Activated CD8-positive, alpha-beta memory T cell treated with anti-CD3 and anti-CD28 coated beads, Interleukin-2, amount 10 ng/mL, durations not matched to agents 7 days and 5 days (primary cell): ENCODE data around the gene DLG2. TPM values are rescaled to one million over a fixed set of nuclear protein-coding genes. Genes with fewer than 3 reads are reported as not detected.

Source experiments
- ATAC-seq: fragments of 150-1000 bp; cut with Tn5 transposase; one replicate; pipeline ENCODE4 v1.10.0; 2021; ENCODE audit warnings: moderate library complexity
- CTCF ChIA-PET: fragments of 350-600 bp; sonication (Branson Sonifier 250); formaldehyde crosslinking; loops from one replicate; lab custom pipeline; 2021; ENCODE audit warnings: antibody characterized with exemption; lab: Charles Lee
- DNase-seq: peaks from one replicate; pipeline ENCODE4 v3.0.0-alpha.2; 2020
- H3K27ac Mint-ChIP-seq: one replicate; pipeline ENCODE4 v1.8.0; 2021; ENCODE audit warnings: mild to moderate bottlenecking, mixed read lengths
- H3K27me3 Mint-ChIP-seq: one replicate; pipeline ENCODE4 v1.8.0; 2021; ENCODE audit warnings: mixed read lengths
- H3K36me3 Mint-ChIP-seq: one replicate; pipeline ENCODE4 v1.8.0; 2021; ENCODE audit warnings: mild to moderate bottlenecking, mixed read lengths
- H3K4me1 Mint-ChIP-seq: one replicate; pipeline ENCODE4 v1.8.0; 2021; ENCODE audit warnings: mixed read lengths
- H3K4me3 Mint-ChIP-seq: one replicate; pipeline ENCODE4 v1.8.0; 2021; ENCODE audit warnings: mild to moderate bottlenecking, moderate library complexity, mixed read lengths
- H3K9me3 Mint-ChIP-seq: one replicate; pipeline ENCODE4 v1.8.0; 2022; ENCODE audit warnings: low read depth, mixed read lengths
- total RNA-seq, 2 experiments: library from RNA; stranded (reverse); gene quantifications; one replicate each; pipeline ENCODE4 v1.2.3, GENCODE V29; 2021

Gene DLG2
- total RNA-seq, 2 experiments from 2014 or later = 1.4 to 2.1 TPM

DNA sequence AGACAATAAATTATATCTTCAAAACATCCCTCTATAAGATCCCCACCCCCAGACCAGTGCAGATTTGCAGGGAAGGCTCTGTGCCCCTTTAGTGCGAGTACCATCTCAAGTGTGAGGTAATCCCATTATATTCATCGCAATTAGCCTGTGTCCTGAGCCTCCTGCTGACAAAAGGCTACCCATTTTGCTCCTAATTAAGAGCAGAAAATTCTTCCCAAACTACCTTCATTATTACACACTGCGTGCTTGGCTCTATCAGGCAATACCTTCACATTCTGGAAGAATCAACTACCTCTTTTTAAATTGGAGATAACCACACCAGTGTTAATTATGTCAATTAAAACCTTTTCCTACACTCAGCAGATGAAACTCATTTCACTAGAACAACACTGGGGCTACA is 1207.5 kb downstream of the DLG2 start:
- no peak for ATAC-seq
- CTCF ChIA-PET = no interaction called here

GRCh38 chr11:84414920-84415319 is 1212.2 kb downstream of the DLG2 start:
- Mint-ChIP-seq H3K36me3 (no peaks in the 10 kb centered on the region), H3K9me3 (peaks cover 1% of the 10 kb centered on the region), H3K4me3 (no peak overlapping the region), H3K4me1 (no peaks in the 10 kb centered on the region), H3K27ac (no peak overlapping the region), H3K27me3 (no peaks in the 10 kb centered on the region)
- ATAC-seq (no peak), DNase-seq (no peak)
- CTCF ChIA-PET = no interaction called here

More for the DNA sequence above, 1207.5 kb downstream of the DLG2 start:
- no peaks in the 10 kb centered on the region for H3K27me3 Mint-ChIP-seq
- no peak for DNase-seq
- H3K4me3 Mint-ChIP-seq = no peak overlapping the region
- peaks cover 7% of the 10 kb centered on the region for H3K9me3 Mint-ChIP-seq
- H3K4me1 Mint-ChIP-seq = no peaks in the 10 kb centered on the region
- H3K27ac Mint-ChIP-seq = no peak overlapping the region
- no peaks in the 10 kb centered on the region for H3K36me3 Mint-ChIP-seq

- no peak overlapping the region for H3K27ac Mint-ChIP-seq
These were observed 1213.6 kb downstream of the DLG2 start for GRCh38 chr11:84413549-84413948.

DNA sequence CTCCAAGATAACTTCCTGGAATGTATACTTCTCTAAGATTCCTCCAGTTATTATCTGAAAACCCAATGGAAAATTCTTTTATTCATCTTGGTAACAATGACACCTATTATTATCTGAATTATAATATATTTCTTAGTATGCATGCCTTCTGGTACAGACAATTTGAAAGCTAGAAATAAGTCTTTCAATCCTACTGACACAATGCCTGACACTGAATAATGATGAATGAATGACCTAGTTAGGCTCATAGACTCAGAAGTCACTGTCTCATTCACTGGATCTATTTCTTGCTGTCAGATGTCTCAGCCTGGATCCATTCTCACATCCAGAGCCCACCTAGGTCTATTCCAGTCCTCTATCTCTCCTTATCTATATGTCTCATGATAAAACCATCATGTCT is 1214.3 kb downstream of the DLG2 start:
- Mint-ChIP-seq H3K36me3 (no peaks in the 10 kb centered on the region), H3K4me3 (no peak overlapping the region), H3K4me1 (no peaks in the 10 kb centered on the region), H3K27ac (no peak overlapping the region), H3K27me3 (no peaks in the 10 kb centered on the region), H3K9me3 (peaks cover 2% of the 10 kb centered on the region)
- DNase-seq = no peak
- no peak for ATAC-seq
- CTCF ChIA-PET = no interaction called here

More at GRCh38 chr11:84413549-84413948, 1213.6 kb downstream of the DLG2 start:
- H3K27me3 Mint-ChIP-seq = no peaks in the 10 kb centered on the region
- DNase-seq = no peak
- no peak for ATAC-seq
- no peak overlapping the region for H3K4me3 Mint-ChIP-seq
- CTCF ChIA-PET = no interaction called here
- H3K9me3 Mint-ChIP-seq = peaks cover 4% of the 10 kb centered on the region
- no peaks in the 10 kb centered on the region for H3K36me3 Mint-ChIP-seq
- no peaks in the 10 kb centered on the region for H3K4me1 Mint-ChIP-seq

DNA sequence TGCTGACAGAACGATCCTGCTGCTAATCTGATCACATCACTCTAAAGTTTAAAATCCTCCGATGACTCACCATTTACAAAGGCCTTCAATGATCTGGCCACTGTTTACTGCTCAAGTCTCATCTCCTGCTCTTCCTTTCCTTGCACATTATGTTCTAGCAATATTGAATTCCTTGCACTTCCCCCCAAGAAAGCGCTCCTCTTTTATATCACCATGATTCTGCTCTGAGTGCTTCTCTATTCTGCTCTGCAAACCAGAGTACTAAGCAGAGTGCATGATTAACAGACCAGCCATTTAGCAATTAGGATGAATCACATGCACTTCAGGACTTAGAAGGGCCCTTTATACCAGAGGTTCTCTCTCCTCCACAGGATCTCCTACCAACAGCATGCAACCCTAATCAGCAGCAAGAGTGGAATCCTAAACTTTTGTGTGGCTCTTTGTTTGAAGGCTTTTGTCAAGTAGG is 1218.2 kb downstream of the DLG2 start:
- H3K27me3 Mint-ChIP-seq = no peaks in the 10 kb centered on the region
- H3K27ac Mint-ChIP-seq = no peak overlapping the region
- H3K4me1 Mint-ChIP-seq = no peaks in the 10 kb centered on the region
- no peak overlapping the region for H3K4me3 Mint-ChIP-seq
- DNase-seq = no peak
- CTCF ChIA-PET = no interaction called here
- ATAC-seq = no peak
- no peaks in the 10 kb centered on the region for H3K36me3 Mint-ChIP-seq
- peaks cover 2% of the 10 kb centered on the region for H3K9me3 Mint-ChIP-seq

DNA sequence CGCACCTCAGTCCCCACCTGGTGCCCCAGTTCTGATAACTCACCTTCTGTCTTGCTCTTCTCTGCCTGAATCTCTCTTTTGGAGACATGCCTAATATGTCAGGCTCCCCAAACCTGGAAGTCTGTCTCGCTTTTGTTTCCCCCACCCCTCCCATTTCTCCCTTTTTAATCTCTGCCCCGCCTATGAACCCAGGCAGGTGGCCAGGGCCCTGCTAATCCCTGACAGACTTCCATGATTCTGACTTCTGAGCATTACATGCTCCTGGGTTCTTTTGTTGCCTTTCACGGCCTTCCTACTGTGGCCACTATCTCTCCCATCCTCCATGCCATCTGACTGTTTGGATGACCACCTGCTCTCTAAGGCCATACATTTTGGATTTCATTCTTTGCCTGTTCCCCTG is 1220.1 kb downstream of the DLG2 start:
- DNase-seq (no peak), ATAC-seq (no peak)
- H3K4me3 Mint-ChIP-seq = no peak overlapping the region
- CTCF ChIA-PET = no interaction called here
- H3K4me1 Mint-ChIP-seq = no peaks in the 10 kb centered on the region
- no peaks in the 10 kb centered on the region for H3K27me3 Mint-ChIP-seq
- no peak overlapping the region for H3K27ac Mint-ChIP-seq
- H3K36me3 Mint-ChIP-seq = no peaks in the 10 kb centered on the region
- H3K9me3 Mint-ChIP-seq = peaks cover 4% of the 10 kb centered on the region

GRCh38 chr11:84398017-84398626 is 1229.0 kb downstream of the DLG2 start:
- Mint-ChIP-seq H3K36me3 (no peaks in the 10 kb centered on the region), H3K9me3 (peaks cover 5% of the 10 kb centered on the region), H3K4me1 (no peaks in the 10 kb centered on the region), H3K27me3 (no peaks in the 10 kb centered on the region), H3K4me3 (no peak overlapping the region), H3K27ac (no peak overlapping the region)
- ATAC-seq (no peak), DNase-seq (no peak)
- CTCF ChIA-PET = no interaction called here

DNA sequence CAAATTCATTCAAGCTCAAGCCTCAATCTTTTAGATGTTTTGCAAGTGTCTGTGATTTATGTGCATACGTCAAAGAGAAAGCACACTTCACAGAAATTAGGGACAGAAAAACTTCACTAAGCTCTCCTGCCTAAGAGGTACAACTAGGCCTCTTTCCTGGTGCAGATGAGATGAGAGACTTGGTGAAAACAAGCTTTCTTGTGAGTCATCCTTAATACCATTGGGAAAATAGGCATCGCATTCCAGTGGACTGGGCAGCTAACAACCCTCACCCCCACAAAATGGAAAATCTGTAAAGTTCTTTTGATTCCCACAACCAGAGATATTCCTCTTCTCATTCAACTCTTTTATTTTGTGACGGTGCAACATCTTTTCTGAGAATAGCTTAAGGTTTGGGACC is 1230.6 kb downstream of the DLG2 start:
- Mint-ChIP-seq H3K4me3 (no peak overlapping the region), H3K36me3 (no peaks in the 10 kb centered on the region), H3K27me3 (no peaks in the 10 kb centered on the region), H3K4me1 (no peaks in the 10 kb centered on the region), H3K27ac (no peak overlapping the region), H3K9me3 (peaks cover 5% of the 10 kb centered on the region)
- no peak for ATAC-seq
- CTCF ChIA-PET = interaction anchor here (0.6 kb wide), 1 partner anchor 200 kb away, joined by 3 read pairs; no protein-coding TSS in a partner anchor
- DNase-seq = no peak

GRCh38 chr11:84390441-84391078 is 1236.6 kb downstream of the DLG2 start:
- CTCF ChIA-PET = no interaction called here
- DNase-seq (no peak), ATAC-seq (no peak)
- no peak overlapping the region for H3K27ac Mint-ChIP-seq
- H3K27me3 Mint-ChIP-seq = no peaks in the 10 kb centered on the region
- H3K9me3 Mint-ChIP-seq = peaks cover 2% of the 10 kb centered on the region
- H3K36me3 Mint-ChIP-seq = no peaks in the 10 kb centered on the region
- no peaks in the 10 kb centered on the region for H3K4me1 Mint-ChIP-seq
- no peak overlapping the region for H3K4me3 Mint-ChIP-seq

DNA sequence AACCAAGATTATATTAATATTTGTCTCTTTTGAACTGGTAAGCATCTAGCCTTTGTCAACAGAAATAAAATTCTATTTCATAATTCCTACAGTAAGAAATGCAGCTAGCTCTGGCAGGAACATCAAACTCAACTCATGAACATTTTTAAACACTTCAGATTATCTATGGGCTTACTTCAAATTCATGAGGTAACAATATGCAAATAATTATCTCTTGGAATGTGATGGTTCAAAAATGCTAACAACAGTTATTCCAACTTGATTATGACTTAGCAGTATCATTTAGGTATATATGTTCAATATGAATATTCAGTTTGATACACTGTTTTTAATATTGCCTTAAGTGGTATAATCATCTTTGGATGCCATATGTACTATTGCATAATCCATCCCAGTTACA is 1237.4 kb downstream of the DLG2 start:
- H3K36me3 Mint-ChIP-seq = no peaks in the 10 kb centered on the region
- CTCF ChIA-PET = no interaction called here
- no peaks in the 10 kb centered on the region for H3K27me3 Mint-ChIP-seq
- H3K27ac Mint-ChIP-seq = no peak overlapping the region
- DNase-seq (no peak), ATAC-seq (no peak)
- H3K4me1 Mint-ChIP-seq = no peaks in the 10 kb centered on the region
- H3K4me3 Mint-ChIP-seq = no peak overlapping the region
- no peaks in the 10 kb centered on the region for H3K9me3 Mint-ChIP-seq

DNA sequence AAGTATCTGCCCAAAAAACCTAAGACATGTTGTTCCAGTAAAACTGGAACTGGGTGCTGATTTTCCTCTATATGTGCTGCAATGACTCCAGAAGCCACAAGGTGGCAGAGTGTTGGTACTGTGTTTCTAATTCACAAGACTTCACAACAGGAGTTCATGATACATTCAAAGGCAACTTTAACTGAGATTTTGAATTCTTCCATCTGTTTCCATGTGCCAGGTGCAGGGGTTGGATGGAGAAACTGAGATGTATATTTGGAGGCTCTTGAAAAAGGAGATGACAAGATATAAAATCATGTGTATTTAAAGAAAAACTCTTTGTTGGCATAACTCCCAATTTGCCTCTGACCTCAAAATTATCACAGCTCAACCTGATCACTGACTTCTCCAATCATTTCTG is 1242.4 kb downstream of the DLG2 start:
- no peaks in the 10 kb centered on the region for H3K9me3 Mint-ChIP-seq
- CTCF ChIA-PET = no interaction called here
- DNase-seq (peak; percentile 40), ATAC-seq (no peak)
- H3K4me3 Mint-ChIP-seq = no peak overlapping the region
- no peak overlapping the region for H3K27ac Mint-ChIP-seq
- H3K36me3 Mint-ChIP-seq = no peaks in the 10 kb centered on the region
- H3K4me1 Mint-ChIP-seq = no peaks in the 10 kb centered on the region
- H3K27me3 Mint-ChIP-seq = no peaks in the 10 kb centered on the region

DNA sequence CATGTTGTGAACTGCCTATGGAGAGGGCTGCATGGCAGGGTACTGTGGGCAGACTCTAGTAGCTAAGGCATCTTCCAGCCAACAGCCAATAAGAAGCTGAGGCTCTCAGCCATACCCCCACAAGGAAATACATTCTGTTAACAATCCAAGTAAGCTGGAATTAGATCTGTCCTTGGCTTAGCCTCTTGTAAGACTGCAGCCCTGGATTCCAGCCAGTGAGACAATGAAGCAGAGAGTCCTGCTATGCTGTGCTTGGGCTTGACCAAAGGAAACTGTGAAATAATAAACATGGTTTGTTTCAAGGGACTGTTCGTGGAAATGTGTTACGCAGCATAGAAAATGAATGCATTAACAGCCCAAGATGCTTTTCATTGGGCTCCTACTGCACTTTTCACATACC is 1243.6 kb downstream of the DLG2 start:
- no peak for DNase-seq
- ATAC-seq = no peak
- Mint-ChIP-seq H3K27me3 (no peaks in the 10 kb centered on the region), H3K27ac (no peak overlapping the region), H3K4me3 (no peak overlapping the region), H3K9me3 (no peaks in the 10 kb centered on the region), H3K36me3 (no peaks in the 10 kb centered on the region), H3K4me1 (no peaks in the 10 kb centered on the region)
- CTCF ChIA-PET = interaction anchor here (0.6 kb wide), 1 partner anchor 704 kb away, joined by 5 read pairs; no protein-coding TSS in a partner anchor

DNA sequence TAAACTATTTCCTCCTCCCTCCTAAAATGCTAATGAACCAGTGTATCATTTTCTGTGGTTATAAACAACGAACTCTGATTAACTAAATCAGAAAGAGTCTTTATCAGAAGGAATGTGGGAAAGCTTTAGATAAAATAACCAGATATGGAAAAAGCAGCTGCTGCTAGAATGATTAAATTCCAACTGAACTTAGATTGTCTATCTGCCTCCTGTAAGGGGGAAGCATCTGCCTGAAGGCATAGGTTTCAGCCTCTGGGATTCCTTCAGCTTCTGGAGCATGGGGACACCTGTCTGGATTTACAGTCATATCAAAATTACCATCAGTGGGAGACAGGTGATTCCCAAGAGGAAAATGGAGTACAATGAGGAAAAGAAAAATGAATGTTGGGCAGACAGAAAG is 1245.5 kb downstream of the DLG2 start:
- CTCF ChIA-PET = no interaction called here
- no peaks in the 10 kb centered on the region for H3K27me3 Mint-ChIP-seq
- no peak overlapping the region for H3K4me3 Mint-ChIP-seq
- H3K4me1 Mint-ChIP-seq = no peaks in the 10 kb centered on the region
- H3K36me3 Mint-ChIP-seq = no peaks in the 10 kb centered on the region
- DNase-seq (no peak), ATAC-seq (no peak)
- no peak overlapping the region for H3K27ac Mint-ChIP-seq
- no peaks in the 10 kb centered on the region for H3K9me3 Mint-ChIP-seq

- H3K4me1 Mint-ChIP-seq = no peaks in the 10 kb centered on the region
- H3K4me3 Mint-ChIP-seq = no peak overlapping the region
- H3K27me3 Mint-ChIP-seq = no peaks in the 10 kb centered on the region
- no peak for DNase-seq
- no peak overlapping the region for H3K27ac Mint-ChIP-seq
- no peak for ATAC-seq
- CTCF ChIA-PET = no interaction called here
- peaks cover 7% of the 10 kb centered on the region for H3K9me3 Mint-ChIP-seq
- H3K36me3 Mint-ChIP-seq = no peaks in the 10 kb centered on the region
These were observed 1254.7 kb downstream of the DLG2 start for GRCh38 chr11:84372381-84372950.
